ENCODE results near the gene PPP6R2.

Gene PPP6R2

DNA sequence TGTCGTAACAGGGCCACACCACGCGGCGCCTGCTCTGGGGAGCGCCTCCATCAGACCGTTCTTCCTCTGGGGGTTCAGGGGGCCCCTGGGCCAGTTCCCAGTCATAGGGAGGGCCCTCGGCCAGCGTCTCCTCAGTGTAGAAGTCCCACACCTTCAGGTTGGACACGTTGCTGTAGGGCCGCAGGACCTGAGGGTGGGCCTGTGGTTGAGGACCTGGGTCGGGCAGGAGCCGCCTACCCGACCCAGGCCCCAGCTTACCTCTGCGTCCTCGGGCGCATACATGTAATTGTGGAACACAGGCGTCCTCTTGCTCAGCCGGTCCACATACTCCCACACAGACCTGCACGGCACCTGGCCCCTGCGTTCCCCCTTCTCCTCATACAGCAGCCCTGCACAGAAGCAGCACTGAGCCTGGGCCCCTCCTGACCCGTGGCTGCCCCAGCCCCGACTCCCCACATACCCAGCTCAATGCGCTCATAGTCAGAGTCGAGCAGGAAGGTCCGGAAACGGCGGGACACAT lies 111.5 kb downstream of the PPP6R2 start:
- in situ Hi-C loops (cut with HindIII; ENCODE audit: low pct_ligation_motif_present, low pct_unique_long_range_greater_than_20kb, low sequenced_read_pairs), result no loop called here
- no peak for DNase-seq

- in situ Hi-C loops (cut with HindIII; ENCODE audit: low pct_ligation_motif_present, low pct_unique_long_range_greater_than_20kb, low sequenced_read_pairs), result no loop called here
Observed at GRCh38 chr22:50455201-50455600, 112.1 kb downstream of the PPP6R2 start.

GRCh38 chr22:50456026-50456425 lies 112.9 kb downstream of the PPP6R2 start:
- DNase-seq, result no peak
- in situ Hi-C loops (cut with HindIII; ENCODE audit: low pct_ligation_motif_present, low pct_unique_long_range_greater_than_20kb, low sequenced_read_pairs), result no loop called here

More at GRCh38 chr22:50455201-50455600, 112.1 kb downstream of the PPP6R2 start:
- DNase-seq, result no peak

- DNase-seq, result no peak
- in situ Hi-C loops (cut with HindIII; ENCODE audit: low pct_ligation_motif_present, low pct_unique_long_range_greater_than_20kb, low sequenced_read_pairs), result no loop called here
Observed at GRCh38 chr22:50456466-50457234, 113.5 kb downstream of the PPP6R2 start.

DNA sequence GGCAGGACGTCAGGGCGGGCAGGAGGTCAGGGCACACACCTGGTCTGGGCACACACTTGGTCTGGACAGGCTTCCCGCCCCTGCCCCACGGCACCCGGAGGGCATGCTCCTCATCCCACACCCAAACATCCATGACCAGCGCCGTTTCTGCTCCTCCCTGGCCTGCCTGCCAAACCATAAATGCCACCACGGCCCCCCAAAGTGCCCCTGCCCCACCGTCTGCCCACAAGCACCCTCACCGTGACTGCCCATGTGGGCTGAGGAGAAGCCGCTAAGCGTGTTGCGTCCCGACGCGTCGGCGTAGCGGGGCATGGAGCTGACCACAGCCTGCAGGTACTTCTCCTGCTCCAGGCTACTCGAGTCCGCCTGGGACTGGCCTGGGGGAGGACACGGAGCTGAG lies 115.9 kb downstream of the PPP6R2 start:
- no peak for DNase-seq
- in situ Hi-C loops (cut with HindIII; ENCODE audit: low pct_ligation_motif_present, low pct_unique_long_range_greater_than_20kb, low sequenced_read_pairs), result no loop called here

GRCh38 chr22:50459496-50460140 lies 116.5 kb downstream of the PPP6R2 start:
- in situ Hi-C loops (cut with HindIII; ENCODE audit: low pct_ligation_motif_present, low pct_unique_long_range_greater_than_20kb, low sequenced_read_pairs), result no loop called here

DNA sequence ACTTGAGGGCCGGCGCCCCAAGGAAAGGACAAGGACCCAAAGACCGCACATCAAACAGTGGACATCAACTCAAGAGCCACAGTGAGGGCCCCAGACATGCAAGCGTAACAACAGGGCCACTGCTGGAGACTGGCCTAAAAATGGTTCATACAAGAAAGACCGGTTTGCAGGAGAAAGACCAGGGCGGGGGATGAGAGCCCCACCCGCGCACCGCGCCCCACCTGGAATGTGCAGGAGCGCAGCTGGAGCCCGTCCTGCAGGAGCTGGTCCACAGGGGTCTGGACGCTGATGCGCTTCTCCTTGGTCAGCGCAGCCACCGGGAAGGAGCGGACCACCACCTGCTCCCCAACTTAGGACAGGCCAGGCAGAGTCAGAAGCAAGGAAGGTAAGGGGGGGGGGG lies 117.8 kb downstream of the PPP6R2 start:
- no peak for DNase-seq
- in situ Hi-C loops (cut with HindIII; ENCODE audit: low pct_ligation_motif_present, low pct_unique_long_range_greater_than_20kb, low sequenced_read_pairs), result no loop called here

More at GRCh38 chr22:50459496-50460140, 116.5 kb downstream of the PPP6R2 start:
- DNase-seq, result no peak

- no peak for DNase-seq
- in situ Hi-C loops (cut with HindIII; ENCODE audit: low pct_ligation_motif_present, low pct_unique_long_range_greater_than_20kb, low sequenced_read_pairs), result no loop called here
Observed at GRCh38 chr22:50461536-50461935, 118.4 kb downstream of the PPP6R2 start.

- in situ Hi-C loops (cut with HindIII; ENCODE audit: low pct_ligation_motif_present, low pct_unique_long_range_greater_than_20kb, low sequenced_read_pairs), result no loop called here
- DNase-seq, result no peak
Observed at GRCh38 chr22:50461979-50462540, 118.9 kb downstream of the PPP6R2 start.

GRCh38 chr22:50463188-50463900 lies 120.2 kb downstream of the PPP6R2 start:
- DNase-seq, result no peak
- in situ Hi-C loops (cut with HindIII; ENCODE audit: low pct_ligation_motif_present, low pct_unique_long_range_greater_than_20kb, low sequenced_read_pairs), result no loop called here

DNA sequence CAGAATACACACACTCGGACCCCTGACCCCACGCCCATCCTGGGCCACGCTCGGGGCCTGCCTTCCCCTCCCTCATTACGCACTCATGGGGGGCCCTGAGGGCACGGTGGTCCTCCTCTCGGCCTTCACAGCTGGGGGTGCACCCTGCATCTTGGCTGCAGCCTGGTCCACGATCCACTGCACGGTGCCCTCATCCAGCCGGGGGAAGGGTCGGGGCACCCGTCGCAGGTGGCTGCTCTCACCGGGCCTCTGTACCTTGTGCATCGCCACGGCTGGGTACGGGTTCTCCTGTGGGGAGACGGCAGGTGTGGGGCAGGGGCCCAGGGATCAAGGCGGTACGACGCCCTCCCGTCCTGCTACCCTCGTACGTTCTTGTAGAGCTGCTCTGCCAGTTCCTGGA lies 121.3 kb downstream of the PPP6R2 start:
- DNase-seq, result no peak
- in situ Hi-C loops (cut with HindIII; ENCODE audit: low pct_ligation_motif_present, low pct_unique_long_range_greater_than_20kb, low sequenced_read_pairs), result no loop called here

GRCh38 chr22:50465066-50465930 lies 122.2 kb downstream of the PPP6R2 start:
- in situ Hi-C loops (cut with HindIII; ENCODE audit: low pct_ligation_motif_present, low pct_unique_long_range_greater_than_20kb, low sequenced_read_pairs), result no loop called here
- DNase-seq, result no peak

DNA sequence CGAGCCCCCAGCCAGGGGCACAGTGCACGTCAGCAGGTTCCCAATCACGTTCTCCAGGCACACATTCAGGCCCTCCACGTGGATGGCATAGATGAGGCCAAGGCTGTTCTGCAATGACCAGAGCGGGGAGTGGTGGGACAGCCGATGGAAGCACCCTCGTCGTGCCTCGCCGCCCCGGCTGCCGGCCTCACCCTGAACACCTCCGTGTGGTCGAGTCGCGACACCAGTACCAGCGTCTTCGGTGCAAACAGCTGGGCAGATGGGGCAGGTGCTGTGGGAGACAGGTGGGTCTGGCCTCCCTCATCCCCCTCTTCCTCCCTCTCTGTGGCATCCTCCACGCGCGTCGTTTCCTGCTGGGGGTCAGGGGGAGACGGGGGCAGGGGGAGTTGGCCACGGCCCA lies 124.2 kb downstream of the PPP6R2 start:
- DNase-seq, result no peak
- in situ Hi-C loops (cut with HindIII; ENCODE audit: low pct_ligation_motif_present, low pct_unique_long_range_greater_than_20kb, low sequenced_read_pairs), result no loop called here

DNA sequence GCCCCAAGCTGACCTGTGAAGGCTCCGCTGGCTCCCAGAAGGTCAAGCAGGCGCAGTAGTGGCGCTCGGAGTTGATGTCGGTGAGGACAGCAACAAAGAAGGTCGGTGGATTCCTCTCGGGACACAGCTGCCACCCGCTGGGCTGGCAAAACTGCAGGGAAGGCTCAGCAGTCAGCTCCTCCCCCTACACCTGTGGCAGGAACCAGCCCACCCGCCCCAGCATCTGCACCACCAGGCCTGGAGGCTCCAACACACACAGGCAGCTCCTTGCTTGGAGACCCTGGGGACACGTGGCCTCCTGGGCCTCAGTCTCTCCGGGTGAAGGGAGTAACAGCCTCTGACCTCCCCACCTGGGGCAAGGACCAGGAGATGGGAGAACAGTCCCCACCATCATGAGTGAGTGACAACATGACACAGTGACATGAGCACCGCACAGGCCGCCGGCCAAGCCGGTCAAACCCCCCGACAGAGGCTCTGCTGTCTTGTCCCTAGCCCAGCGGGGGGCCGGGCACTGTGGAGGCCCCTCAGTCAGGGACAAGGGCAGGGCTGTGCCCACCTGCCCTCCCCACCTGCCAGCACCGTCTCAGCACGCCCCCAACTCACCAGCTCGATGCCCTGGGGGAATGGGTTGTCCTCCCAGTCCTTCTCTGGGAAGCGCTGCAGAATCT lies 124.8 kb downstream of the PPP6R2 start:
- in situ Hi-C loops (cut with HindIII; ENCODE audit: low pct_ligation_motif_present, low pct_unique_long_range_greater_than_20kb, low sequenced_read_pairs), result no loop called here
- DNase-seq, result no peak

DNA sequence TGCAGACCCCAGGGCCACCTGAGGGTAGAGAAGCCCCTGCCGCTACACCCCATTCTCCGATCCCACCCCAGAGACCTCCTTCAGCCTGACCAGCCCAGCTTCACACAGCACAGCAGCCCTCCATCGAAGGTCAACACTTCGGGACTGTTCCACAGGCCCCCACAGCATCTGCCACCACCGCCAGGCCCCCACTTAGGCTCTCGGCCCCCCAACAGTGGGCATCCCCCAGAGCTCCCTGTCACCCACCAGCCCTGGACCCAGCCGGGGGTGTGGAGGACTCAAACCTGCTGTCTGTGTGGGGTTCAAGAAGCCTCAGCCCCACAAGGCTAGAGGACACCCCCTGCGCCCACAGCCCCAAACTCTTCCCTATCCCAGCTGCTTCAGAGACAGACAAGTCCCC lies 125.5 kb downstream of the PPP6R2 start:
- in situ Hi-C loops (cut with HindIII; ENCODE audit: low pct_ligation_motif_present, low pct_unique_long_range_greater_than_20kb, low sequenced_read_pairs), result no loop called here
- DNase-seq, result no peak

GRCh38 chr22:50469377-50470305 lies 126.5 kb downstream of the PPP6R2 start:
- no peak for DNase-seq
- in situ Hi-C loops (cut with HindIII; ENCODE audit: low pct_ligation_motif_present, low pct_unique_long_range_greater_than_20kb, low sequenced_read_pairs), result no loop called here

DNA sequence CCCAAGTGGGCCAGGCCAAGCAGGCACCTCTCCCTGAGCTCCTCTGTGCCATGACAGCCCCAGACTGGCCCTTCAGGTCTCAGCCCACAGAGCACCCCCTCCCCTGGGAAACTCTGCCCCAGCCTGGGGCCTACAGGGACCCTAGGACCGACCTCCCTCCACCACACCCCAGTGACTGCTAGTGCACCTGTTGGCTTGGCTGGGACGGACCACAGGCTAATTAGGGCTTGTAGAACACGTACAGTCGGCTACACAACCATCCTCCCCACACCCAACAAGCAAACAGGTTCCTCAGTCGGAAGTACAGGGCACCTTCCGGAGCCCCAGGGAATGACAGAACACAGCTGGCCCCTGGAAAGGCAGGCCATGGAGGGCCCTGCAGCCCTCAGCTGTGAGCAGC lies 127.4 kb downstream of the PPP6R2 start:
- in situ Hi-C loops (cut with HindIII; ENCODE audit: low pct_ligation_motif_present, low pct_unique_long_range_greater_than_20kb, low sequenced_read_pairs), result no loop called here
- DNase-seq, result no peak

All from ACHN (cell line).